ENCODE measurements around the gene TAF6. TPM values are rescaled to one million over a fixed set of nuclear protein-coding genes. Genes with fewer than 3 reads are reported as not detected.

TAF6 gene
- total and polyA plus RNA-seq, 2 donors (not counting 1 experiment from before 2014, with no cell fraction given): 16.2 to 41.5 TPM

- Histone ChIP-seq H2AFZ (ENCODE audit: low read length) (no peak overlapping the region), H3K27ac (ENCODE audit: insufficient read depth, low read length) (no peak overlapping the region), H3K4me3 (replicated peaks in 1 of 4; ENCODE audit: control extremely low read depth in 1 of 4, insufficient read depth in 1 of 4, low read depth in 3 of 4, low read length in 4 of 4) (no peak overlapping the region), H3K27me3 (ENCODE audit: control insufficient read depth, insufficient read depth, low read length) (no peaks in the 10 kb centered on the region), H3K36me3 (ENCODE audit: control insufficient read depth, insufficient read depth, low read length) (peaks cover 3% of the 10 kb centered on the region), H3K4me1 (ENCODE audit: control insufficient read depth, extremely low read depth, insufficient read depth, low read length) (peaks cover 24% of the 10 kb centered on the region), H3K4me2 (ENCODE audit: extremely low read depth, insufficient read depth, low read length) (no peak overlapping the region), H3K79me2 (ENCODE audit: control insufficient read depth, insufficient read depth, low read length) (peaks cover 23% of the 10 kb centered on the region), H4K20me1 (ENCODE audit: control insufficient read depth, extremely low read depth, insufficient read depth, low read length) (no peaks in the 10 kb centered on the region), H3K9ac (ENCODE audit: insufficient read depth, low read length) (no peak overlapping the region), H3K9me3 (ENCODE audit: control insufficient read depth, insufficient read depth, low read depth, low read length) (no peaks in the 10 kb centered on the region)
- DNase-seq (ENCODE audit: low read depth in 2 of 2): no peak
- TF ChIP-seq CTCF (conservative IDR thresholded peaks at IDR 0.05 in 1 of 2, IDR thresholded peaks at IDR 0.05 in 1 of 2; ENCODE audit: low read depth in 1 of 2, low read length in 2 of 2) (no peak), EZH2 (IDR thresholded peaks at IDR 0.05; ENCODE audit: low read length, missing control alignments) (no peak)
Observed at GRCh38 chr7:100085515-100085914, 33.6 kb downstream of the TAF6 start.

- H3K9me3 ChIP-seq (ENCODE audit: control insufficient read depth, insufficient read depth, low read depth, low read length): no peaks in the 10 kb centered on the region
- no peak overlapping the region for H3K4me2 ChIP-seq (ENCODE audit: extremely low read depth, insufficient read depth, low read length)
- no peak for DNase-seq (ENCODE audit: low read depth in 2 of 2)
- H3K4me1 ChIP-seq (ENCODE audit: control insufficient read depth, extremely low read depth, insufficient read depth, low read length): peaks cover 12% of the 10 kb centered on the region
- no peaks in the 10 kb centered on the region for H4K20me1 ChIP-seq (ENCODE audit: control insufficient read depth, extremely low read depth, insufficient read depth, low read length)
- no peak overlapping the region for H2AFZ ChIP-seq (ENCODE audit: low read length)
- no peak overlapping the region for H3K9ac ChIP-seq (ENCODE audit: insufficient read depth, low read length)
- peaks cover 3% of the 10 kb centered on the region for H3K36me3 ChIP-seq (ENCODE audit: control insufficient read depth, insufficient read depth, low read length)
- H3K79me2 ChIP-seq (ENCODE audit: control insufficient read depth, insufficient read depth, low read length): peaks cover 33% of the 10 kb centered on the region
- H3K27me3 ChIP-seq (ENCODE audit: control insufficient read depth, insufficient read depth, low read length): no peaks in the 10 kb centered on the region
- no peak overlapping the region for H3K4me3 ChIP-seq (replicated peaks in 1 of 4; ENCODE audit: control extremely low read depth in 1 of 4, insufficient read depth in 1 of 4, low read depth in 3 of 4, low read length in 4 of 4)
- TF ChIP-seq CTCF (conservative IDR thresholded peaks at IDR 0.05 in 1 of 2, IDR thresholded peaks at IDR 0.05 in 1 of 2; ENCODE audit: low read depth in 1 of 2, low read length in 2 of 2) (no peak), EZH2 (IDR thresholded peaks at IDR 0.05; ENCODE audit: low read length, missing control alignments) (no peak)
- no peak overlapping the region for H3K27ac ChIP-seq (ENCODE audit: insufficient read depth, low read length)
Observed at GRCh38 chr7:100082978-100083377, 36.2 kb downstream of the TAF6 start.

- Histone ChIP-seq H2AFZ (ENCODE audit: low read length) (peak within 1 kb of the TSS; percentile 26), H4K20me1 (ENCODE audit: control insufficient read depth, extremely low read depth, insufficient read depth, low read length) (no peaks in the 10 kb centered on the region)
Observed at GRCh38 chr7:100081535-100082102, 37.5 kb downstream of the TAF6 start, which contains the start of gene ZNF3. Gene ZNF3 (minus strand): TSS chr7:100081723. CDS start chr7:100077357, 4,366 bp downstream.

More at GRCh38 chr7:100081535-100082102, 37.5 kb downstream of the TAF6 start, which contains the start of gene ZNF3:
- H3K27me3 ChIP-seq (ENCODE audit: control insufficient read depth, insufficient read depth, low read length): no peaks in the 10 kb centered on the region
- peaks cover 6% of the 10 kb centered on the region for H3K36me3 ChIP-seq (ENCODE audit: control insufficient read depth, insufficient read depth, low read length)
- peak within 1 kb of the TSS; percentile 94 for H3K4me2 ChIP-seq (ENCODE audit: extremely low read depth, insufficient read depth, low read length)
- H3K4me3 ChIP-seq (replicated peaks in 1 of 4; ENCODE audit: control extremely low read depth in 1 of 4, insufficient read depth in 1 of 4, low read depth in 3 of 4, low read length in 4 of 4): peak within 1 kb of the TSS; percentile 91 to 99 (median 94)
- H3K9me3 ChIP-seq (ENCODE audit: control insufficient read depth, insufficient read depth, low read depth, low read length): no peaks in the 10 kb centered on the region
- no peak for TF ChIP-seq EZH2 (IDR thresholded peaks at IDR 0.05; ENCODE audit: low read length, missing control alignments)
- peak; percentile 64 for TF ChIP-seq CTCF (conservative IDR thresholded peaks at IDR 0.05 in 1 of 2, IDR thresholded peaks at IDR 0.05 in 1 of 2; ENCODE audit: low read depth in 1 of 2, low read length in 2 of 2)
- peaks cover 41% of the 10 kb centered on the region for H3K79me2 ChIP-seq (ENCODE audit: control insufficient read depth, insufficient read depth, low read length)
- DNase-seq (ENCODE audit: low read depth in 2 of 2): peak; percentile 99
- H3K9ac ChIP-seq (ENCODE audit: insufficient read depth, low read length): peak within 1 kb of the TSS; percentile 92
- peaks cover 5% of the 10 kb centered on the region for H3K4me1 ChIP-seq (ENCODE audit: control insufficient read depth, extremely low read depth, insufficient read depth, low read length)
- peak within 1 kb of the TSS; percentile 93 for H3K27ac ChIP-seq (ENCODE audit: insufficient read depth, low read length)
